K562 (cell line): ENCODE results near the gene NEK1. TPM values are rescaled to one million over a fixed set of nuclear protein-coding genes. Genes with fewer than 3 reads are reported as not detected.

Source experiments
- BMI1 ChIP-seq: fragments of 150-350 bp; IDR thresholded peaks from 2 replicates; pipeline ENCODE4 v1.6.1; 2014; ENCODE audit warnings: low read length
- BRD4 ChIP-seq: fragments of 200-600 bp; sonication (generic); IDR thresholded peaks from 2 replicates; pipeline ENCODE4 v1.6.1; 2017; ENCODE audit warnings: inconsistent platforms
- BRF2 ChIP-seq: IDR thresholded peaks from 3 replicates; pipeline ENCODE4 v1.6.1; 2011; ENCODE audit warnings: borderline replicate concordance, mild to moderate bottlenecking; ENCODE audit not compliant: insufficient read length, insufficient read depth
- DPF2 ChIP-seq: fragments of 450-650 bp; IDR thresholded peaks from 2 replicates; pipeline ENCODE4 v1.6.1; 2016
- EP300 ChIP-seq: IDR thresholded peaks from 2 replicates; pipeline ENCODE4 v1.6.1; 2012; ENCODE audit warnings: low read length, improper control_type of control experiment
- FOSL1 ChIP-seq: fragments of 200-800 bp; sonication (Bioruptor generic); conservative IDR thresholded peaks from 2 replicates; pipeline ENCODE4 v1.6.1; 2016; ENCODE audit warnings: missing genetic modification characterization, missing compliant biosample characterization
- IRF9 ChIP-seq: fragments of 450-650 bp; IDR thresholded peaks from 2 replicates; pipeline ENCODE4 v1.6.1; 2016; ENCODE audit warnings: missing biosample characterization, missing genetic modification characterization
- JUN ChIP-seq, 2 experiments: sonication (generic) in 1 of 2; formaldehyde crosslinking in 1 of 2; IDR thresholded peaks; 2 replicates each; pipeline versions ENCODE4 v1.6.1 to v1.8.0; 2012 to 2022; ENCODE audit warnings: borderline replicate concordance in 2 of 2, mild to moderate bottlenecking in 2 of 2, improper control_type of control experiment in 1 of 2, low read depth in 1 of 2, low read length in 1 of 2, missing genetic modification reagents in 1 of 2
- MNT ChIP-seq, 2 experiments: fragments of 450-650 bp; conservative IDR thresholded peaks; 2 replicates each; pipeline ENCODE4 v1.6.1; 2017; ENCODE audit warnings: mild to moderate bottlenecking in 2 of 2, moderate library complexity in 2 of 2
- NR0B1 ChIP-seq: fragments of 450-650 bp; IDR thresholded peaks from one replicate; pipeline ENCODE4 v1.6.1; 2018; ENCODE audit warnings: mild to moderate bottlenecking, moderate library complexity; ENCODE audit not compliant: partially characterized antibody
- SIX5 ChIP-seq, 2 experiments: IDR thresholded peaks; 2 replicates each; pipeline ENCODE4 v1.6.1; 2011; ENCODE audit warnings: low read length in 2 of 2, borderline replicate concordance in 1 of 2, low read depth in 1 of 2, mild to moderate bottlenecking in 1 of 2, moderate library complexity in 1 of 2; ENCODE audit not compliant: insufficient read depth in 1 of 2
- THRB ChIP-seq: fragments of 450-650 bp; formaldehyde crosslinking; conservative IDR thresholded peaks from 2 replicates; pipeline ENCODE4 v1.4.0; 2022; ENCODE audit warnings: mild to moderate bottlenecking, missing genetic modification characterization
- ZBTB17 ChIP-seq: fragments of 450-650 bp; formaldehyde crosslinking; IDR thresholded peaks from 2 replicates; pipeline ENCODE4 v1.4.0; 2020; ENCODE audit warnings: mild to moderate bottlenecking
- ZNF197 ChIP-seq: fragments of 200-800 bp; sonication (Bioruptor generic); IDR thresholded peaks from 2 replicates; pipeline ENCODE4 v1.6.1; 2016; ENCODE audit warnings: low read depth, missing genetic modification characterization, missing compliant biosample characterization
- ZNF518B ChIP-seq: fragments of 250-450 bp; sonication (Bioruptor Pico); IDR thresholded peaks from 2 replicates; pipeline ENCODE4 v1.5.0; 2021; ENCODE audit warnings: mild to moderate bottlenecking, moderate library complexity
- polyA plus RNA-seq, 8 experiments: library from polyadenylated mRNA; depleted of rRNA in 4 of 8; stranded (reverse) in 5 of 8; unstranded in 3 of 8; fragments of >200 nt; fragmentation: Nextera tagmentation in 2 of 8; fragmentation: Illumina TruSeq in 1 of 8; extraction: Ambion mirVana in 2 of 8; extraction: Trizol in 1 of 8; gene quantifications; 2 replicates each; pipeline versions ENCODE4 v1.2.1 to v1.2.3, GENCODE V29; 2011 to 2014; ENCODE audit warnings: inconsistent platforms in 1 of 8, missing spikeins in 1 of 8
- total RNA-seq, 7 experiments: library from RNA; depleted of rRNA in 6 of 7; stranded (reverse); fragments of >200 nt in 6 of 7; fragmentation: Illumina TruSeq in 2 of 7; extraction: Trizol in 2 of 7; gene quantifications; 2 replicates each; pipeline versions ENCODE4 v1.2.1 to v1.2.3, GENCODE V29; 2011 to 2021; ENCODE audit warnings: low replicate concordance in 1 of 7

NEK1 gene
- total and polyA plus RNA-seq, 9 of the 15 experiments (the other 6 are each of a cell fraction or from before 2014, with no cell fraction given) = 6.2 to 15.7 (median 10.3) TPM

- TF ChIP-seq ZNF518B (CRISPR knock-in tag) (no peak), BRF2 (no peak), MNT (conservative IDR thresholded peaks at IDR 0.05) (peak; percentile 35 to 53; a peak in 3 of 4 replicates), ZBTB17 (CRISPR knock-in tag) (no peak), DPF2 (peak; percentile 90), FOSL1 (tag) (peak; percentile 95), BMI1 (peak; percentile 95), JUN (IDR thresholded peaks at IDR 0.05; ENCODE audit: borderline replicate concordance, low read depth, low read length) (peak; percentile 97), JUN (CRISPR knock-in tag; IDR thresholded peaks at IDR 0.05; ENCODE audit: borderline replicate concordance) (peak; percentile 47; the same call in 1 of the 2 replicates), IRF9 (tag) (0 out of 2 replicates have a peak, but pooled peaks have one; percentile 54), SIX5 (IDR thresholded peaks at IDR 0.05; ENCODE audit: borderline replicate concordance in 1 of 2, insufficient read depth in 1 of 2, low read depth in 1 of 2, low read length in 2 of 2) (no peak), NR0B1 (no peak), THRB (no peak), BRD4 (peak; percentile 32), ZNF197 (peak; percentile 34; the same call in 1 of the 2 replicates), EP300 (peak; percentile 91)
Measured at GRCh38 chr4:169659716-169660670, 47.6 kb upstream of the NEK1 start (continued).
